ENCODE results near the gene ZSWIM6.

DNA sequence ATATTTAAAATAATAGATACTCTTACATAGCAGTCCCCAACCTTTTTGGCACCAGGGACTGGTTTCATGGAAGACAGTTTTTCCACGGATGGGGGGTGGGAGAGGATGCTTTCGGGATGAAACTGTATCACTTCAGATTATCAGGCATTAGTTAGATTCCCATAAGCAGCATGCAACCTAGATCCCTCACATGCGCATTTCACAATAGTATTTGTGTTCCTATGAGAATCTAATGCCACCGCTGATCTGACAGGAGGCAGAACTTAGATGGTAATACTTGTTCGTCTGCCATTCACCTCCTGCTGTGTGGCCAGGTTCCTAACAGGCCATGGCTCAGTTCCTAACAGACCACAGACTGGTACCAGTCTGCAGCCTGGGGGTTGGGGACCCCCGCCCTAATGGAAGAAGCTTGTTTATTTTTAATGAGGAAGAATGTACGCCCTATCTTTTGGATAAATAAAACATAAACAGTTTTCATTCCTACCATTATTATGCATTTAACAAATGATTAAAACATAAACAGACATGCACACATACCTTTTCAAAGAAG lies 187.7 kb downstream of the ZSWIM6 start:
- TF ChIP-seq, protein P1, sequence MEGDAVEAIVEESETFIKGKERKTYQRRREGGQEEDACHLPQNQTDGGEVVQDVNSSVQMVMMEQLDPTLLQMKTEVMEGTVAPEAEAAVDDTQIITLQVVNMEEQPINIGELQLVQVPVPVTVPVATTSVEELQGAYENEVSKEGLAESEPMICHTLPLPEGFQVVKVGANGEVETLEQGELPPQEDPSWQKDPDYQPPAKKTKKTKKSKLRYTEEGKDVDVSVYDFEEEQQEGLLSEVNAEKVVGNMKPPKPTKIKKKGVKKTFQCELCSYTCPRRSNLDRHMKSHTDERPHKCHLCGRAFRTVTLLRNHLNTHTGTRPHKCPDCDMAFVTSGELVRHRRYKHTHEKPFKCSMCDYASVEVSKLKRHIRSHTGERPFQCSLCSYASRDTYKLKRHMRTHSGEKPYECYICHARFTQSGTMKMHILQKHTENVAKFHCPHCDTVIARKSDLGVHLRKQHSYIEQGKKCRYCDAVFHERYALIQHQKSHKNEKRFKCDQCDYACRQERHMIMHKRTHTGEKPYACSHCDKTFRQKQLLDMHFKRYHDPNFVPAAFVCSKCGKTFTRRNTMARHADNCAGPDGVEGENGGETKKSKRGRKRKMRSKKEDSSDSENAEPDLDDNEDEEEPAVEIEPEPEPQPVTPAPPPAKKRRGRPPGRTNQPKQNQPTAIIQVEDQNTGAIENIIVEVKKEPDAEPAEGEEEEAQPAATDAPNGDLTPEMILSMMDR (conservative IDR thresholded peaks at IDR 0.05 in 1 of 2, IDR thresholded peaks at IDR 0.05 in 1 of 2; ENCODE audit: extremely low read depth in 1 of 2, insufficient read depth in 1 of 2, low read depth in 1 of 2, low read length in 2 of 2), result no peak
- TF ChIP-seq EZH2 (IDR thresholded peaks at IDR 0.05; ENCODE audit: borderline replicate concordance, low read length), result no peak

Data from mammary epithelial cell (primary cell).